GM21360 (cell line): Measurements from ENCODE around the gene HM13.
"Not testable (repeated sequence)": the region's sequence is repeated elsewhere in the genome, so short reads cannot be mapped to it uniquely, and the experiment has no call there.

Source experiments
- ATAC-seq: cut with Tn5 transposase; IDR thresholded peaks from one replicate; pipeline ENCODE4 v1.9.1; 2021; ENCODE audit warnings: mild to moderate bottlenecking, moderate library complexity; ENCODE audit not compliant: unreplicated experiment

The HM13 gene

DNA sequence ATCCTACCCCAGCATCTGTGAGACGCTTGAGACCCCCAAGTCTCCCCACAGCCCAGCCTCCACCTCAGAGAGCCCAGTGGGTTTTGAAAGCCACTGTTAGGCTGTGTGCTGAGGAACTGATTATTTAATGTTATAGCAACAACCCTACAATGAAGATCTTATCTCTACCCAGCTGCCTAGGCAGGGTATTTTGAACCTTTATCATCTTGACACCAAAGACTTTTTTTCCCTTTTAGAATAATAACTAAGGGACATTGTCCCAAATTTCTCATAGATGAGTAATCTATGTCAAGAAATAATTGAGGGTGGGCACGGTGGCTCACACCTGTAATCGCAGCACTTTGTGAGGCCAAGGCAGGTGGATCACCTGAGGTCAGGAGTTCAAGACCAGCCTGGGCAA is 26.2 kb downstream of the HM13 start:
- ATAC-seq, result no peak

DNA sequence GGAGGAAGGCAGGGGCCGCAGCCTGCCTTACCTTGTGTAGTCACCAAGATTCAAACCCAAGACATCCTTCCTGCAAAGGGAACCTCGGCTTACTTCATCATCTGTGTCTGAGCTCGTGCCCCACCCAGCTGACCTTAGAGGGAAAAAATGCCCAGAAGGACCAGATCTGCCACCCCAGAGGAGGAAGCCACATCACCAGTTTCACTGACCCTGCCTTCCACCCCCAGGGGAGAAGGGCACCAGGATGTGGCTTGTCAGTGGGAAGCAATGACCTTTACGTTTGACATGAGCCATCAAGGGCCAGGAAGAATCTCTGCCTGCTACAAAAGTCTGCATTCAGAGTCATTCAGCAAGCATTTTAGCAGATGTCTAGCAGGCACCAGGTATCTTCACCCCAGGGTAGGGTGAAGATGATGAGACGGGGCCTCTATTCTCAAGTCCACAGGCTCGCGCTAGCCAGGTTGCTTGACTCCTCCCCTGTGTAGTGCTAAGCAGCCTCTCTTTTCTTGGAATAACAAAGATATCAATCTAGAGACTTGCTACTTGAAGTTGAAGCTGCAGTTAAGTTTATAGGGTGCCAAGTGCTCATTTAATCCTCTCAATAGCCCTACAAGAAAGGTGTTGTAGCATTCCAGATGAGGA is 28.1 kb downstream of the HM13 start:
- no peak for ATAC-seq

GRCh38 chr20:31542963-31543362 is 28.7 kb downstream of the HM13 start:
- ATAC-seq, result no peak

DNA sequence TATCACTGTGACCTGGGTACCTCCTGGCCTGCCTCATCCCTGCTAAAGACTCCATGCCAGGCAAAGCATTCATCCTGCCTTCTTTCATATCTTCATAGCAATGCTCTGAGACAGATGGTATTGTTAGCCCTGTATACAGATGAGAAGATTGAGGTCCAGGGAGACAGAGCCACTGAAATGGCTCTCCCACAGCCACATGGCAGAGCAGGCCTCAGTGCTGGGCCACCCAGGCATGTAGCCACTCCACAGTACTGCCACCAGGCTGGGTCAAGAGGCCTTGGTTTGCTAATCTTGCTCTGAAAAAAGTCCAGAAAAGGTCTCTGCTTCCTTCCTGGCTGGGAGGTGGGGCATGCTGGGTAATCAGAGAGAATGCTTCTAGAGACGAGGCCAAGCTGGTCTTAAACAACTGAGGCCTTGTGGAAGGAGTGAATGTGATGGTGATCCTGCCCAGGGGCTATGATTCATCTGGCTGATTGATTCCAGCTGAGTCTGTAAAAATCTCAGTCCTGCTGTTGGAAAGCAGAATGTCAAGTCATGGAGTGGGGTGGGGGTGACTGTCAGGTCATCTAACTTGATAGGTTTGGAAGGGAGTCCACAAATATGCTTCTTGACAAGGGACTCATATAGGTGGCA is 29.8 kb downstream of the HM13 start:
- ATAC-seq, result no peak

GRCh38 chr20:31544600-31544999 is 30.4 kb downstream of the HM13 start:
- ATAC-seq, result no peak

- ATAC-seq, result not testable (repeated sequence)
These were observed 31.4 kb downstream of the HM13 start for GRCh38 chr20:31545621-31546040.

- peak; percentile 67 for ATAC-seq
These were observed 32.9 kb downstream of the HM13 start for GRCh38 chr20:31547017-31547675.

GRCh38 chr20:31547720-31548298 is 33.6 kb downstream of the HM13 start:
- no peak for ATAC-seq

DNA sequence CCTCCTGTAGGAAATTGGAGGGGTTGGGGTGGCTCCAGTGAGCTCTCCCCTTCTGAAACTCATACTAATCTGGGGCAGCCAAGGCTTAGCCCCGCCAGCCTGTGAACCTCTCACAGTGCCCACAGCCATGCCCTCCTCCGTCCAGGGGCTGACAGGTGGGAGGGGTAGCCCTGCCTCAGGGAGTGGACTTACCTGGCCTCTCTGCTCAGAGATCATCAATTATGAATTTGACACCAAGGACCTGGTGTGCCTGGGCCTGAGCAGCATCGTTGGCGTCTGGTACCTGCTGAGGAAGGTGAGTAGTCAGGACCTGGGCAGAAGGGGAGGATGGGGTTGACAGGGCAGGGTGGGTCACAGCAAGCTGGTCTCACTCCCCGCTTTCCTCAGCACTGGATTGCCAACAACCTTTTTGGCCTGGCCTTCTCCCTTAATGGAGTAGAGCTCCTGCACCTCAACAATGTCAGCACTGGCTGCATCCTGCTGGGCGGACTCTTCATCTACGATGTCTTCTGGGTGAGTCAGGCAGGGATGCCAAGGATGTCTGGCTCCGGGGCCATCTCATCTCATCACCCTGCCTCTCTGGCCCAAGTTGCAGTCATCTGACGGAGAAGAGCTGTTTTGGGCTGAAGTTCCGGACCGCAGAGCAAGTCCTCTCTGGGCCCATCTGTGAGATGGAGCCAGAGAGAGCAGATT is 34.7 kb downstream of the HM13 start:
- no peak for ATAC-seq

- no peak for ATAC-seq
These were observed 35.3 kb downstream of the HM13 start for GRCh38 chr20:31549513-31549880.

DNA sequence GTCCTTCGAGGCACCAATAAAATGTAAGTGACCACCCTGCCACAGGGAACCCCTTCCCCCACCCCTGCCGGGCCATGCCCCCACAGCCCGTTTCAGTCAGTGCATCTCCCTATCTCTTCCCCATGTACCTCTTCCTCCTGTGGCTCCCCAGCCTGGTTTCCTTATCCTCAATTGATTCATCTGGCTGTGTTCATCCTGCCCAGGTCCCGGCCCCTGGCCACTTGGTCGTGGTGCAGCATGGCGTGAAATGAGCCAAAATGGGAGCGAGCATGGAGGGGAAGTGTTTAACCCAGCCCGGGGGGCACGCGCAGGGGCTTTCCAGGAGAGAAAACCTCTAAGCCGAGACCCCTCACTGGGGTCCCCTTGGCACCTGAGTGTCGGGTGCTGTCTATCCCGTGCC is 35.9 kb downstream of the HM13 start:
- ATAC-seq, result no peak

DNA sequence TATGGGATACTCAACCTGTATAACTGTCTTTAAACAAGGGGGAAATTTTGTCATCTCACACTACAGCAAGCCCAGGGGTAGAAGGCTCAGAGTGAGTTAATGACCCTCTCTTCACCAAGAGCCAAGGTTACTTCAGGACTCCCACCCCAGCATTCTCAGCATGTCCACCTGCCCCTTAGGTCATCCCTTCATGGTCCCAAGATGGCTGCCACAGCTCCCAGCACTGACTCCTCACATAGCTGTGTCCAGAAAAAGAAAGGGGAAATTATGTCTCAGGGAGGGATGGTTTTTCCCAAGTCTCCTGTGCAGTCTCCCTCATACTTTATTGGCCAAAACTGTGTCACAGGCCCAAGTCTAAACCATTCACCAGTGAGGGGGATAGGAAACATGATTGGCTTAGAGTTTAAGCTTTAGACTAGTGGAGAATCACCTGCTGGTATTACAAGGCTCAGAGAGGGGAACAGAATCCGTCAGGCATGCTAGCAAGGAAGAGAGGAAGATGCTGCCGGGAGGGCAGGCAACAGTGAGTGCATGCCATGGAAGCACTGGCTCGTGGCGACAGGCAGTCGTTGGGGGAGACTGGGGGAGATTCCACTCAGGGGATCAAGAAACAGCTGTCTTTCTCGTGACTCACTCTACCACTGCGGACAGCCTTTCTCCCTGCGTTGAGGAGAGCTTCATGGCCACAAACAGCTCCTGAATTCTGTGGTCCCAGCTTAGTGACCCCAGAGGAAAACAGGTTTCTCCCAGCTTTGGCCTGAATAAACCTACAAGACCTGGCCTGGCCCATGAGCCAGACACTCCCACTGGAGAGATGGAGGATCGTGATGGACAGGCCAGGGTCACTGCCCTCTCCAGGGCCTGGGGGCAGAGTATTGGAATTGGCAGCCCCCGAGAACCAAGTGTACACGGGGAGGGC is 37.2 kb downstream of the HM13 start:
- no peak for ATAC-seq

DNA sequence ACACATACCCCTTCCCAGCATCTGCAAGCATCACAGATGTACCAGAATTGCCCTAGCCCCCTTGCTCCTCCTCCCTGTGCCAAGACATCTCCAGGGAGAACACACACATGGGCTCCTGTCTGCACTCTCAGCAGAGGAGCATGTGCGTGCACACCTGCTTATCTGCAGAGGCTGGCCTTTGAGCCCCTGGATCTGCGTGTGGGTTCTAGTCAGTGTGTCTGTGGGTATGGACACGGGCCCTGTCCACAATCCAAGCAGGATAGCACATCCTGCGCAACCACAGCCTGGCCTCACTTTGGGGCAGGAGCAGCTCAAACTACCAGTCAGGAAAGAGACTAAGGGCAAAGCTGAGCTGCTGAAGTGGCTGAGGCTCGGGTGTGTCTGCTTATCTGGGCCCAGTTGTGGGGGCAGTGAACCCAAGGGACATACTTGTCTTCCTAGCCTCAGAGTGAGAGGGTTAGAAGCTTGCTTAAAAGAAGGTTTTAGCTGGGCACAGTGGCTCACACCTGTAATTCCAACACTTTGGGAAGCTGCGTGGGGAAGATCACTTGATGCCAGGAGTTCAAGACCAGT is 41.0 kb downstream of the HM13 start:
- no peak for ATAC-seq

DNA sequence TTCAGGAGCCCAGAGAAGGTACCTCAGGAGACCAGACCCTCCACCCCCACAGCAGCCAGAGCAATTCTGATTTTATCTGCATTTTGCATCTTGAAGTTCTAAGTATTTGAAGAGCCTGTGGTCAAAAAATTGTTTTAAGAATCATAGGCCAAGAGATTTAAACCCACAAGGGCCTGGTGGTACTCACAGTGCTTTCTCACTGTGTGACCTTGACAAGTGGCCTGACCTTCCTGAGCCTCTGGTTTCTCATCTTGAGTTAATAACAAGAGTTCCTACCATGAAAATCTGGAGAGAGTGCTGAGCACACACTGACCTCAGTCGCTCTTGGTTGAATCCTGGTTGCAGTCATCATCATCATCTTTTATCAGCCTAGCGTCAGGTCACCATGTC is 45.5 kb downstream of the HM13 start:
- no peak for ATAC-seq

GRCh38 chr20:31560094-31560745 is 46.0 kb downstream of the HM13 start:
- ATAC-seq, result no peak

GRCh38 chr20:31560746-31561598 is 46.7 kb downstream of the HM13 start:
- ATAC-seq, result no peak

GRCh38 chr20:31562241-31562640 is 48.0 kb downstream of the HM13 start:
- ATAC-seq, result no peak

GRCh38 chr20:31564284-31564683 is 50.0 kb downstream of the HM13 start:
- ATAC-seq, result no peak
